Left lung (tissue), 14 donors: ENCODE data around the gene C5orf47. TPM values are rescaled to one million over a fixed set of nuclear protein-coding genes. Genes with fewer than 3 reads are reported as not detected.

ENCODE experiments used
- ATAC-seq: fragments of 200-7000 bp; cut with Tn5 transposase; one replicate; pipeline ENCODE4 v1.9.1; 2020; ENCODE audit warnings: moderate library complexity
- DNase-seq, 4 donors: peaks; one replicate each; pipeline ENCODE4 v3.0.0-alpha.2; 2013 to 2020
- H3K27ac ChIP-seq, 2 donors: fragments of 200-600 bp; sonication (generic) in 1 of 2; one replicate each; pipeline versions ENCODE4 v1.5.0 to v1.8.0; 2020 to 2021
- H3K27me3 ChIP-seq, 2 donors: fragments of 200-600 bp; sonication (generic) in 1 of 2; one replicate each; pipeline versions ENCODE4 v1.5.0 to v1.8.0; 2020 to 2021
- H3K36me3 ChIP-seq, 2 donors: fragments of 200-600 bp; sonication (generic) in 1 of 2; one replicate each; pipeline versions ENCODE4 v1.5.0 to v1.8.0; 2020 to 2021
- H3K4me1 ChIP-seq, 2 donors: fragments of 200-600 bp; one replicate each; pipeline ENCODE4 v1.8.0; 2021
- H3K4me3 ChIP-seq, 2 donors: fragments of 200-600 bp; sonication (generic) in 1 of 2; one replicate each; pipeline versions ENCODE4 v1.5.0 to v1.8.0; 2020 to 2021; ENCODE audit warnings: mild to moderate bottlenecking in 1 of 2
- H3K9me3 ChIP-seq, 2 donors: fragments of 200-600 bp; sonication (generic) in 1 of 2; one replicate each; pipeline versions ENCODE4 v1.5.0 to v1.8.0; 2020 to 2021
- CTCF ChIP-seq, 2 donors: fragments of 200-600 bp; sonication (generic) in 1 of 2; IDR thresholded peaks; one replicate each; pipeline versions ENCODE4 v1.5.0 to v1.8.0; 2021; ENCODE audit warnings: antibody characterized with exemption in 2 of 2
- intact Hi-C, 2 donors: fragments of 100-400 bp; cut with DNase I; formaldehyde crosslinking; loops; one replicate each; pipeline versions ENCODE4 v1.11.2 to v1.14.2; 2022
- long read RNA-seq, 12 donors: library from polyadenylated mRNA in 2 of 12; unstranded in 2 of 12; transcript quantifications; one replicate each; pipeline ENCODE4 v2.0.0 and lab custom pipeline, GENCODE V29; 2019 to 2026
- polyA plus RNA-seq, 6 donors: library from polyadenylated mRNA; unstranded; fragments of 120-200 nt; gene quantifications; one replicate each; pipeline ENCODE4 v1.2.1, GENCODE V29; 2013; ENCODE audit not compliant: insufficient read length in 6 of 6
- total RNA-seq, 2 donors: library from RNA; stranded (reverse); fragmentation: NEBNext Ultra II Directional; extraction: Animal tissue kit (Norgen Biotek cat#: 25700); gene quantifications; one replicate each; pipeline ENCODE4 v1.2.1, GENCODE V29; 2021
- donor health status: DM: no; HTN: yes; CAD: no.
- donor health status: DM: no; HTN: no; CAD: no.

C5orf47 gene
- total RNA-seq (under 1 TPM in 1 of 2 donors, not detected in 1; 0.13 TPM), polyA plus RNA-seq (under 1 TPM in 5 of 6 donors, not detected in 1; 0.12 to 0.37 (median 0.24) TPM)
- long read RNA-seq, donor 1 = 0 reads
- long read RNA-seq, donor 2 = 0 reads
- long read RNA-seq, donor 3 = 0 reads
- long read RNA-seq, donor 4 = 0 reads
- long read RNA-seq, donor 5 = 0 reads
- long read RNA-seq, donor 6 = 0 reads
- long read RNA-seq, donor 7 = 0 reads
- long read RNA-seq, donor 8 = 0 reads
- long read RNA-seq, donor 9 = 0 reads
- long read RNA-seq, donor 10 = 0 reads
- long read RNA-seq, donor 11 = 0 reads
- long read RNA-seq, donor 12 = 0 reads

- Histone ChIP-seq H3K4me1 (no peaks in the 10 kb centered on the region), H3K27me3 (no peaks in the 10 kb centered on the region), H3K4me3 (no peak within 1 kb of the TSS), H3K27ac (no peak within 1 kb of the TSS), H3K36me3 (no peaks in the 10 kb centered on the region), H3K9me3 (no peaks in the 10 kb centered on the region)
- intact Hi-C loops = no loop called here
- DNase-seq (no peak), ATAC-seq (no peak)
- TF ChIP-seq CTCF (IDR thresholded peaks at IDR 0.05) = no peak
Observed at GRCh38 chr5:173988554-173989431, at the start of gene C5orf47. Gene C5orf47, plus strand, starts transcription at chr5:173989170. Its CDS starts 94 bp downstream, at chr5:173989264.

GRCh38 chr5:173940269-173940668 lies 48.7 kb upstream of the C5orf47 start:
- intact Hi-C loops = no loop called here
- Histone ChIP-seq H3K27me3 (no peaks in the 10 kb centered on the region), H3K27ac (peak overlapping the region in 1 of 2 donors; percentile 42), H3K4me1 (peaks cover 16 to 86% of the 10 kb centered on the region in 2 donors), H3K36me3 (peaks cover 0 to 6% of the 10 kb centered on the region in 2 donors), H3K4me3 (no peak overlapping the region), H3K9me3 (no peaks in the 10 kb centered on the region)
- ATAC-seq (no peak), DNase-seq (peak in 1 of 4 donors; percentile 52)
- TF ChIP-seq CTCF (IDR thresholded peaks at IDR 0.05) = no peak

GRCh38 chr5:173941102-173941501 lies 47.9 kb upstream of the C5orf47 start:
- Histone ChIP-seq H3K36me3 (peaks cover 0 to 14% of the 10 kb centered on the region in 2 donors), H3K27ac (peak overlapping the region in 1 of 2 donors; percentile 63), H3K4me3 (no peak overlapping the region), H3K4me1 (peaks cover 21 to 77% of the 10 kb centered on the region in 2 donors), H3K9me3 (no peaks in the 10 kb centered on the region), H3K27me3 (no peaks in the 10 kb centered on the region)
- ATAC-seq (no peak), DNase-seq (no peak)
- TF ChIP-seq CTCF (IDR thresholded peaks at IDR 0.05) = no peak
- intact Hi-C loops = no loop called here

- Histone ChIP-seq H3K4me3 (no peak overlapping the region), H3K4me1 (peaks cover 21 to 71% of the 10 kb centered on the region in 2 donors), H3K27ac (peak overlapping the region; percentile 9 to 63), H3K27me3 (no peaks in the 10 kb centered on the region), H3K9me3 (no peaks in the 10 kb centered on the region), H3K36me3 (peaks cover 0 to 22% of the 10 kb centered on the region in 2 donors)
- DNase-seq (no peak), ATAC-seq (peak; percentile 27)
- no peak for TF ChIP-seq CTCF (IDR thresholded peaks at IDR 0.05)
- intact Hi-C loops = no loop called here
Observed at GRCh38 chr5:173941758-173942401, 47.1 kb upstream of the C5orf47 start.
